ENCODE data around the gene GRAMD4.

The GRAMD4 gene

DNA sequence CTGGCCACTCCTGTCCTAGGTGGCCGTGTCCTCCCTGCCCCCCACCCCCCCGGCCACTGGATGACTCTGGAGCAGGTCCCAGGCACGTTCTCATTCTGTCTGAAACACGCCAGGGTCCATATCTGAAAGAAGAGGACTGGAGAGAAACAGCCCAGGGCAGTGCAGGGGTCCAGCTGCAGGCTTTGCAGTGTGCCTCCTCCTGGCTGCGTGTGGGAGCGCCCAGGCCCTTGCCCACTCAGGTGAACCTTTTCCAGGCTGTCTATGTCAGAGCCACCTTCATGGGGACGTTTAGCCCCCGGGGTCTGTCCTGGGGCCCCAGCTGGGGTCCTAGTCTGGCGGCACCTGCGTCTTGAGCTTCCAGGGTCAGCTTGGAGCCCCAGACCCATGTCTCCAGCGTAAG, 15.6 kb downstream of the GRAMD4 start:
- peaks cover 4% of the 10 kb centered on the region for H3K36me3 Mint-ChIP-seq (ENCODE audit: low read depth)
- TF ChIP-seq CTCF (IDR thresholded peaks at IDR 0.05; ENCODE audit: unreplicated experiment in 3 of 3), result peak in 1 of 3 experiments; percentile 36
- peak overlapping the region in 1 of 3 experiments; percentile 50 for H3K27ac Mint-ChIP-seq
- no peak overlapping the region for H3K4me3 Mint-ChIP-seq
- peaks cover 4% of the 10 kb centered on the region for H3K27me3 Mint-ChIP-seq (ENCODE audit: low read depth)
- H3K4me1 Mint-ChIP-seq, result peaks cover 33% of the 10 kb centered on the region
- H3K9me3 Mint-ChIP-seq, result no peaks in the 10 kb centered on the region

GRCh38 chr22:46636221-46637002, 16.2 kb downstream of the GRAMD4 start:
- Mint-ChIP-seq H3K4me1 (peaks cover 39% of the 10 kb centered on the region), H3K4me3 (no peak overlapping the region), H3K36me3 (ENCODE audit: low read depth) (peaks cover 4% of the 10 kb centered on the region), H3K9me3 (no peaks in the 10 kb centered on the region), H3K27ac (peak overlapping the region; percentile 17 to 50 (median 37)), H3K27me3 (ENCODE audit: low read depth) (peaks cover 4% of the 10 kb centered on the region)
- no peak for TF ChIP-seq CTCF (IDR thresholded peaks at IDR 0.05; ENCODE audit: unreplicated experiment in 3 of 3)

- Mint-ChIP-seq H3K27ac (peak overlapping the region in 2 of 3 experiments; percentile 59 to 70), H3K4me3 (no peak overlapping the region), H3K27me3 (ENCODE audit: low read depth) (peaks cover 4% of the 10 kb centered on the region), H3K4me1 (peaks cover 54% of the 10 kb centered on the region), H3K36me3 (ENCODE audit: low read depth) (peaks cover 9% of the 10 kb centered on the region), H3K9me3 (no peaks in the 10 kb centered on the region)
- TF ChIP-seq CTCF (IDR thresholded peaks at IDR 0.05; ENCODE audit: unreplicated experiment in 3 of 3), result no peak
These were observed 17.8 kb downstream of the GRAMD4 start for GRCh38 chr22:46637711-46638600.

DNA sequence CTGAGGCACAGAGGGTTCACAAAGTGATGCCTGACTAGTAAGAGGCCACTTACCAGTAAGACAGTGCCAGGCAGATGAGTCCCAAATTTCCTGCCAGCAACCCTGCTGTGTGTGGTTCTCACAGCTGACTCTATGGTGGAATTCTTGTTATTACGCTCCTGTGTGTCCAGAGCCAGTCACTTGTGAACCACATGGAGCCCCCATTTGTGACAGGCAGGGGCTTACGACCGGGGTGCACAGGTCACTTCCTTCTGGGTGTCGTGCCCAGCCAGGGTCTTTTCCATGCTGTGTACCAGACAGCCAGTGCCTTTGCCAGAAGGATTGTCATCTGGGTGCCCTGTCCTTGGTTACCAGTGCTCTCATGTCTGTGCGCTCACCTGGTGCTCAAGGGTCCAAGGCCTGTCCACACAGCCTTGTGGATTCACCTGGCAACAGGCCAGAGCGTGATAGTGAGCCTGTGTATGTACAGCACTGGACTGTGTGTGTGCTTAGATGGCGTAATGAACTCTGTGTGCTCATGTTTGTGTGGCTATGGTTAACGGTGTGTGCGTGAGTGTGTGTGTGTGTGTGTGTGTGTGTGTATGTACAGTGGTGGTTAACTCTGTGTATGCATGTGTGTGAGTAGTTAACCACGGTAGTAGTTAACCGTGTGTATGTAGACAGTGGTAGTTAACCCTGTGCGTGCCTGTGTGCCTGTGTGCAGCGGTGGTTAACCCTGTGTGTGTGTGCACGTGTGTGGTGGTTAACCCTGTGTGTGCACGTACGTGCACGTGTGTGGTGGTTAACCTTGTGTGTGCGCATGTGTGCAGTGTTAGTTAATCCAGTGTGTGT, 18.6 kb downstream of the GRAMD4 start:
- no peaks in the 10 kb centered on the region for H3K9me3 Mint-ChIP-seq
- peaks cover 4% of the 10 kb centered on the region for H3K27me3 Mint-ChIP-seq (ENCODE audit: low read depth)
- H3K27ac Mint-ChIP-seq, result peak overlapping the region; percentile 59 to 70 (median 64)
- peaks cover 62% of the 10 kb centered on the region for H3K4me1 Mint-ChIP-seq
- H3K4me3 Mint-ChIP-seq, result peak overlapping the region in 2 of 3 experiments; percentile 17 to 22
- H3K36me3 Mint-ChIP-seq (ENCODE audit: low read depth), result peaks cover 17% of the 10 kb centered on the region
- TF ChIP-seq CTCF (IDR thresholded peaks at IDR 0.05; ENCODE audit: unreplicated experiment in 3 of 3), result no peak

- H3K9me3 Mint-ChIP-seq, result no peaks in the 10 kb centered on the region
- TF ChIP-seq CTCF (IDR thresholded peaks at IDR 0.05; ENCODE audit: unreplicated experiment in 3 of 3), result no peak
- peaks cover 24% of the 10 kb centered on the region for H3K36me3 Mint-ChIP-seq (ENCODE audit: low read depth)
- peaks cover 56% of the 10 kb centered on the region for H3K4me1 Mint-ChIP-seq
- H3K4me3 Mint-ChIP-seq, result no peak overlapping the region
- peaks cover 4% of the 10 kb centered on the region for H3K27me3 Mint-ChIP-seq (ENCODE audit: low read depth)
- peak overlapping the region; percentile 63 to 86 (median 79) for H3K27ac Mint-ChIP-seq
These were observed 19.7 kb downstream of the GRAMD4 start for GRCh38 chr22:46639843-46640242.

Data from nephron (organoid).